Stimulated activated CD8-positive, alpha-beta memory T cell treated with anti-CD3 and anti-CD28 coated beads, Interleukin-15, amount 100 ng/mL, for 48 hours (primary cell): ENCODE data around the gene DNAH10.
A peak's percentile ranks its signal among the peaks of the same experiment; 100 is the strongest.

ENCODE experiments used
- DNase-seq, 2 donors: peaks; one replicate each; pipeline ENCODE4 v3.0.0-alpha.2; 2020; ENCODE audit warnings: low read depth in 2 of 2

DNAH10 gene

GRCh38 chr12:123934016-123934620 is 172.0 kb downstream of the DNAH10 start:
- DNase-seq = no peak

- DNase-seq = no peak
Measured at GRCh38 chr12:123934829-123935228, 172.7 kb downstream of the DNAH10 start.

GRCh38 chr12:123935956-123936355 is 173.9 kb downstream of the DNAH10 start:
- no peak for DNase-seq

DNA sequence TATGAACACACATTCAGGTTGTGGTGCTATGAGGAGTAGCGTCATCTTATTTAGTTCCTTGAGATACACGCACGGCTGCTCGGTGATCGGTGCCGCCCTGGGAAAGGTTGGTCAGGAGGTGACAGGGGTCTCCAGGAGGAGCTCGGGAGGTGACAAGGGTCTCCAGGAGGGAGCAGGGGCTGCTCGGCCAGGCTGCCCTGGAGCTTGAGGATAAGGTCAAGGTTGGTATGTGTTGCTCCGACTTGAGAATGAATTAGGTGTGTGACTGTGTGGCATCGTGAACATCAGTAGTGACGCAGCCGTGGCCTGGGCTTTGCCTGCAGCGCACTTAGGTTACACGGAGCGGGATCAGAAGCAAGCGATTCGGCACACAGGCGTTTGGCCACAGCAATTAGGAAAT is 174.4 kb downstream of the DNAH10 start:
- no peak for DNase-seq

DNA sequence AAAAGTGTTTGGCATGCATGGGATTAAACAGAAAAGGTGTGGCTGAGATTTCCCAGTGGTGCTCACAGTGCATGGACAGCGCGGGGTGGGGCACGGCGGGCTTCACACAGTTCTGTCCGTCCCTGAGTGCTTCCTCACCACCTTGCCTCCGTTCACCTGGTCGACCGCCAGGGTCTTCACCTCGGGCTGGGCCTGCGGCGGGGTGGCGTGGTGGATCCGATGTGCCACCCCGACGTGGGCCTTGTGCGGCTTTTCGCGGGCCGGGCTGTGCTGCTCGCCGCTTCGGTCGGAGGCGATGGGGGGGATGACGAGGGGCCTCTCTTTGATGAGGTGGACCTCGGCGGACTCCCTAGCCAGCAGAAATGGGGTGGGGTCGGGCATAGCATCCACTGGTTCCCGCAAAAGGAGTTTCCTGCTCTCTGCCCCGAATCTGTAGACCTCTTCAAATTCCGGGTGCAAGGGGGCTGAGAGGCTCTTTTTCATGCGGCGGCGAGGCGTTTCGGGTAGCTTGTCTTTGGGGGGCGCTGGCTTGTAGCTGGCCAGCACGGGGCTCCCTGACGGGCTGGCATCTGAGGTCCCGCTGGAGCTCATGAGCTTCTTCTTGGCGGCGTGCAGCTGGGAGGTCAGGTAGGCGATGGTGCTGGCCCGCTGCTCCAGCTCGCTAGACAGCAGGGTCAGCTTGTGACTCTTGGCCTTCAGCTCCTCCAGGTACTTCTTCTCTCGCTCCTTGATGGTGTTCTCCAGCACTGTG is 175.0 kb downstream of the DNAH10 start:
- DNase-seq = no peak

DNA sequence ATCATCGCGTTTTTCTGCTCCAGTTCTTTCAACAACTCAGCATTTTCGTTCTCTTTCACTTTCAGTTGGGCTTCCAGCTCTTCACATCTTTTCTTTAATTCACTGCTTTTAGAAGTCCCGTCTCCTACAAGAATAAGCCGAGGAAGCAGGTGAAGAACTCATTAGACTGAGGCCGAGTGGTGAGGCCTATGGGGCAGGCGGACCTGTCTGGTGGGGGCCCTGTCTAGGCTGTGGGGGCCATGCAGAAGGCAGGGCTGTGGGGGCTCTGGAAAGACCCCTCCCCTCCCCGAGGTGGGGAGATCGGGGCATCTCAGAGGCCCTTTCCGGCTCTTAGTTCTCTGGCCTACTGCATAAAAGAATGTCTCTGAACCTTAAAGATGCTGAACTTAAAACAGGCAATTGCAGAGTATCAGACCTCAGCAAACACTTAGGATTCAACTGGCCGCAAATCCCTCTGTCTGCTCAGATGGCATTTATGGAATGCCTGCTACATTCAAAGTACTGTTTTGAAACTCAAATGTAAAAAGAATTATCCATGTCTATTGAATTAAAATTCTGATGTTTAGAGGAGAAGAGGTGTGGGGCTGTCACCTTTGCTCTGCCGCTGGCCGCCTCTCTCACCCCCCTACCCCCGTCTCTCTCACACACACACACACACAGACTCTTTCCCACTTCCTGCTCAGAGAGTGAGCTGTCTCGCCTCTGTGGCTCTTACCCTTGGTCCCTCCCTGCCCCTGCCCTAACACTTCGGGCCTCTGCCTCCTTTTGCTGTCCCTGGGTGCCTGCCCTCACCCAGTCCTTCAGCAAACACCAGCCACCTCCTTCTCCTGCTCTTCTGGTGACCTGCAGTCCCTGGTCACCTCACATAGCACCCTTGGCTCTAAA is 175.8 kb downstream of the DNAH10 start:
- DNase-seq = peak; percentile 22 to 30

DNA sequence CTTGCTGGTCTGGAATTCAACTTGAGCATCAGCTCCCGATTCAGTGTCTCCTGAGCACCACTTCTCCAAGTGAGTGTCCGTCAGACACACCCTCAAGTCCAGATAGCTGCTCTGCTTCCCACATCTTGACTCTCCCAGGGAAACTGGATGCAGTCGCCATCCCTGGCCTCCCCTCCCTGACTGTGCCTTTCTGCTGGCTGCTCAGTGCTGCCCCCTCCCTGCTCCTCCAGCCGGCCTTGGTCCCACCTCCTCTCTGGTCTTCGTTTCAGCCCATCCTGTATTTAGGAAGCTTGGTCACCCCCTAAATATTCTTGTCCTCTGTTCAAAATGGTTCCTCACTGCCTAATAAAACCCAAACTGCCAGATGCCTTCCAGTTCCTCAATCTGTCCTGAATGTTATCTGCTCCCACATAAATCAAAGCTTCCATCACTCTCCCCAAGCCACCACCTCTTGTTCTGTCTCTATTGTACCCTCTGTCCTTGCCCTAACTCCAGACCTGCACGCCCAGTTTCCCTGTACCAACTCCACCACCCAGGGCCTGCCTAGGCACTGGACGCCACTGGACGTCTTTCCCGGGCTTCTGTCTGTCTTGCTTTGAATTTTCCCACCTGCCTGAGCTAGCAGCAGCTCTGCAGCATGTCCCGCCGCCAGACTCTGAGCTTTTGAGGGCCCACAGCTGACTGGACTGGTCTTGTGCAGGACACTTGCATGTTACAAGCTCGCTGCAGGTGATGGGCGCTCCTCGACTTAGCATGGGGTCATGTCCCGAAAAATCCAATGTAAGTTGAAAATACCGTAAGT is 176.8 kb downstream of the DNAH10 start:
- no peak for DNase-seq

- no peak for DNase-seq
Measured at GRCh38 chr12:123939716-123940626, 177.9 kb downstream of the DNAH10 start.

GRCh38 chr12:123940627-123940966 is 178.5 kb downstream of the DNAH10 start:
- DNase-seq = no peak

DNA sequence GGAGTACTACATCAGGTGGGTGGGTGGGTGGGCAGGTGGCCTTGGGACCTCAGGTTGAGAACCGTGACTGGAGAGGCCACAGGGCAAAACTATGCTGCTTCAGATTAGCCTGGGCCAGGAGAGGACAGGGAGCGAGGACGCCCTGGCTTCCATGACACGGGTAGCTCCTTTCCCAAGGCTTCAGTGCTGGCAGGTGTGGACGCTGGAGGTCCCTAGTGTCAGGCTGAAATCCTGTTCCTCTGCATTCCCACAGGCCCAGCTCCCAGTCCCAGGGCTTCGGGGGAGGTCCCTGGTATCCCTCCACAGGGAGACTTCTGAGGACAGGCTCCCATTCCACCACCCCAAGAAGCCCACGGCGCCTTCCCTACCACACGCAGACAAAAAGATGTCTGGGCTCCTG is 178.9 kb downstream of the DNAH10 start:
- no peak for DNase-seq

DNA sequence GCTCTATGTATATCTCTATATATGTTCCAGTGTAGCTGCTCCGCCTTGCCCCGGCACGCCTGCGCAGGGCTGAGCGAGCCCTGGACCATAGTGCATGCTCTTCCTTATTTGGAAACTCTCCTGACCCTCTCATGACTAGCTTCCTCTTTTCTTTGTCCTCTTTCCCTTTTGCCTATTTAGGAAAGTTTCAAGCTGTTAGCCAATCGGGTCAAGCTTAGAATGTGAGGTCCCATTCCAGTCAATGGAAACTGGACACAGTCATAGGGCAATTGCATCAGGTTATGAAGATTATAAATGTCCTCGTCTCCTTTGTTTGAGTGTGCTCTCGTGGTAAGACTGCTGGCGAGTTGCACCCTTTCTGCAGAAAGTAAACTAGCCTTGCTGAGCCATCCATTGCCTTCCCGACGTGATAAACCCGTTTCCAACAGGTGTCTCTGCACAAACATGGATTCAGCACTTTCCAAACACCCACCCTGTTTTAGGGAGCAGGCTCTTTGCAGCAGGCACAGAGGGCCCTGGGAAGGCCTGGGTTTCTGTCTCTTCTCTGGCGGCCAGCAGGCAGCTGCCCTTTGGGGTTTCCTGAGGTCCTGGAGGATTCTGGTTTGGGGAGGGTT is 179.6 kb downstream of the DNAH10 start:
- no peak for DNase-seq

GRCh38 chr12:123942238-123942653 is 180.1 kb downstream of the DNAH10 start:
- DNase-seq = no peak

- DNase-seq = no peak
Measured at GRCh38 chr12:123942911-123943648, 181.0 kb downstream of the DNAH10 start.

- no peak for DNase-seq
Measured at GRCh38 chr12:123943816-123944215, 181.7 kb downstream of the DNAH10 start.

DNA sequence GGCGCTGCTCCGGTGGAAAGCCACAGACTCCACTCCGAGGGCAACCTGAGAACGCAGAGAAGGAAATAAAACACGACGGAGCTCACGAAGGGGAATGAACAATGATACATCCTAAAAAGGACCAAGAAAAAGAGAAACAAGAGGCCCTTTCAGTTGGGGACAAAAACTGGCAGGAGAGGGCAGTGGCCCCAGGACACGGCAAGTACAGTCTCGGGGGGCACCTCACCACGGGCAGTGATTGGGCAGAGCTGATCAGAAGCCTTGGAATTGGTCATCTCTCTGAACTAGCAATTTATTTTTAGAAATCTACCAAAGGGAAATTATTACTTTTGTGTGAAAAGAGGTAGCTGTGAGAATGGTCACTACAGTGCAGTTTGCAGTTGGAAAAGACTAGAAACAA is 182.6 kb downstream of the DNAH10 start:
- no peak for DNase-seq

DNA sequence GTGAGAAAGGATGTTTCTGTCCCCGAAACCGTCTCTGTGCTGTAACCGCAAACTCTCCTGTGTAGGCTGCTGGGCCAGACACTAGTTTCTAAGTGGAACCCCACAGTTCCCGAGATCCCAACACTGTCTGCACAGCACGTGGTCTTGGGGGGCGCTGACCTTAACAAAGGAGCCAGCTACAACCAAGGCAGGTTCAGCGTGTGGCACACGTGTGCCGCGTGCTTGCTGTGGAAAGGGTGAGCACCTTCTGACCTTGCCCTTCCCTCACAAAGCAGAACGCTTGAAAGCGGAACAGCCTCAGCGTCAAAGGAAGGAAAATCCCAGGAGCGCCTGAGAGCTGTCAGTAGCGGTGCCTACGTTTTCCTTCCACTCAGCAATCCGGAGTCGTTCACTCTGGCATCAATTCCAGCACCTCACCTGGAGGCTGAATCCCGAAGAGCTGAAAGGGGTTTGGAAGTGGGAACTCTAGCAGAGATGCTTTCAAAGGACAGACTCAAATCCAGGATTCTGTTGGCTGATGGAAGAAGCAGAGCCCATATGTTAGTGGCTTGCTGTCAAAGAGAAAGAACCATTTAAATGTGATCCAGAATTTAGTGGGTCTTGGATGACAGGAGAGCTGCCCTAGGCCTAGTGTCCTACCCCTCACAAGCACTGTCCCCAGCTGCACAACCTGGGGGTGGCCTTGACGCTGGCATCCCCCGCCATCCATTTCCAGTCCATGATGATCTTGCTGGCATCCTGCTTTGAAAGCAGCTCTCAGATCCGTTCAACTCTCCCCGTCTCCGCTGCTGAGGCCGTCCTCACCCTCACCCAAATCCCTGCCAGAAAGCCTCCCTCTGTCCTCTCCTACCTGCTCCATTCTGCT is 183.4 kb downstream of the DNAH10 start:
- no peak for DNase-seq

DNA sequence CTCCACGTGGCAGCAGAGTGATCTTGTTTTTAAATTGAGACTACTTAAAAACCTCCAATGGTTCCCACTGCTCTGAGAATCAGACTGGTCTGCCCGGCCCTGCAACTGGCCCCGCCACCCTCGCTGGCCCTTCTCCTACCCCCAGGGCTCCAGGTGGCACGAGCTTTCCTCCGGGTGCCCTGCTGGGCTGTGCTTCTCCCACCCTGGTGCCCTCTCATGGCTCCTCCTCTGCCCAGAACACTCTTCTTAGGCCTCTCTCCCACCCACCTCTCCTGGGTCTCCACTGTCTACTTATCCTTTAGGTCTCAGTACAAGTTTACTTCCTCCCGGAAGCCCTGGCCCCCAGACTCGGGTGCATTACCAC is 184.0 kb downstream of the DNAH10 start:
- no peak for DNase-seq
